SK-N-MC (cell line): ENCODE measurements around the gene GFY.

Experiments used
- EZH2 ChIP-seq: fragments of 200-600 bp; sonication (generic); IDR thresholded peaks from one replicate; pipeline ENCODE4 v1.6.1; 2017; ENCODE audit warnings: antibody characterized with exemption
- POLR2AphosphoS5 ChIP-seq: IDR thresholded peaks from 2 replicates; pipeline ENCODE4 v1.6.1; 2012; ENCODE audit warnings: mild to moderate bottlenecking, low read depth, low read length, borderline replicate concordance

- TF ChIP-seq POLR2AphosphoS5 (no peak), EZH2 (no peak)
Observed at GRCh38 chr19:49403404-49404187, 21.6 kb upstream of the GFY start.
